SK-N-SH treated with all-trans-retinoic acid at 6 μM for 48 hours (cell line): ENCODE measurements around the gene BABAM2.
"Not testable (repeated sequence)": the region's sequence is repeated elsewhere in the genome, so short reads cannot be mapped to it uniquely, and the experiment has no call there.

Experiments used
- TCF4 ChIP-seq: fragments of 250-450 bp; sonication (Bioruptor Pico); IDR thresholded peaks from 2 replicates; pipeline ENCODE4 v1.8.0; 2021; ENCODE audit warnings: mild to moderate bottlenecking, moderate library complexity, borderline replicate concordance
- ZFP3 ChIP-seq: fragments of 250-450 bp; sonication (Bioruptor Pico); IDR thresholded peaks from 2 replicates; pipeline ENCODE4 v1.5.0; 2020; ENCODE audit warnings: mild to moderate bottlenecking, moderate library complexity
- TF ChIP-seq, protein P1 (sequence below): fragments of 250-450 bp; sonication (Bioruptor Pico); IDR thresholded peaks from 2 replicates; pipeline ENCODE4 v1.8.0; 2020; ENCODE audit warnings: mild to moderate bottlenecking, moderate library complexity, borderline replicate concordance
- TF ChIP-seq, protein P2 (sequence below): fragments of 250-450 bp; sonication (Bioruptor Pico); IDR thresholded peaks from 2 replicates; pipeline ENCODE4 v1.5.0; 2020; ENCODE audit warnings: mild to moderate bottlenecking, moderate library complexity

DNA sequence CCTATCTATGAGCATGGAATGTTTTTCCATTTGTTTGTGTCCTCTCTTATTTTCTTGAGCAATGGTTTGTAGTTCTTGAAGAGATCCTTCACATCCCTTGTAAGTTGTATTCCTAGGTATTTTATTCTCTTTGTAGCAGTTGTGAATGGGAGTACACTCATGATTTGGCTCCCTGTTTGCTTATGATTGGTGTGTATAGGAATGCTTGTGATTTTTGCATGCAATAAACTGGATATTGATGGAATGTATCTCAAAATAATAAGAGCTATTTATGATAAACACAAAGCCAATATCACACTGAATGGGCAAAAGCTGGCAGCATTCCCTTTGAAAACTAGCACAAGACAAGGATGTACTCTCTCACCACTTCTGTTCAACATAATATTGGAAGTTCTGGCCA is 223.2 kb downstream of the BABAM2 start:
- TF ChIP-seq, protein P1, sequence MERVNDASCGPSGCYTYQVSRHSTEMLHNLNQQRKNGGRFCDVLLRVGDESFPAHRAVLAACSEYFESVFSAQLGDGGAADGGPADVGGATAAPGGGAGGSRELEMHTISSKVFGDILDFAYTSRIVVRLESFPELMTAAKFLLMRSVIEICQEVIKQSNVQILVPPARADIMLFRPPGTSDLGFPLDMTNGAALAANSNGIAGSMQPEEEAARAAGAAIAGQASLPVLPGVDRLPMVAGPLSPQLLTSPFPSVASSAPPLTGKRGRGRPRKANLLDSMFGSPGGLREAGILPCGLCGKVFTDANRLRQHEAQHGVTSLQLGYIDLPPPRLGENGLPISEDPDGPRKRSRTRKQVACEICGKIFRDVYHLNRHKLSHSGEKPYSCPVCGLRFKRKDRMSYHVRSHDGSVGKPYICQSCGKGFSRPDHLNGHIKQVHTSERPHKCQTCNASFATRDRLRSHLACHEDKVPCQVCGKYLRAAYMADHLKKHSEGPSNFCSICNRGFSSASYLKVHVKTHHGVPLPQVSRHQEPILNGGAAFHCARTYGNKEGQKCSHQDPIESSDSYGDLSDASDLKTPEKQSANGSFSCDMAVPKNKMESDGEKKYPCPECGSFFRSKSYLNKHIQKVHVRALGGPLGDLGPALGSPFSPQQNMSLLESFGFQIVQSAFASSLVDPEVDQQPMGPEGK (CRISPR knock-in tag) = not testable (repeated sequence)
- not testable (repeated sequence) for TF ChIP-seq TCF4; ZFP3 (CRISPR knock-in tag)
- TF ChIP-seq, protein P2, sequence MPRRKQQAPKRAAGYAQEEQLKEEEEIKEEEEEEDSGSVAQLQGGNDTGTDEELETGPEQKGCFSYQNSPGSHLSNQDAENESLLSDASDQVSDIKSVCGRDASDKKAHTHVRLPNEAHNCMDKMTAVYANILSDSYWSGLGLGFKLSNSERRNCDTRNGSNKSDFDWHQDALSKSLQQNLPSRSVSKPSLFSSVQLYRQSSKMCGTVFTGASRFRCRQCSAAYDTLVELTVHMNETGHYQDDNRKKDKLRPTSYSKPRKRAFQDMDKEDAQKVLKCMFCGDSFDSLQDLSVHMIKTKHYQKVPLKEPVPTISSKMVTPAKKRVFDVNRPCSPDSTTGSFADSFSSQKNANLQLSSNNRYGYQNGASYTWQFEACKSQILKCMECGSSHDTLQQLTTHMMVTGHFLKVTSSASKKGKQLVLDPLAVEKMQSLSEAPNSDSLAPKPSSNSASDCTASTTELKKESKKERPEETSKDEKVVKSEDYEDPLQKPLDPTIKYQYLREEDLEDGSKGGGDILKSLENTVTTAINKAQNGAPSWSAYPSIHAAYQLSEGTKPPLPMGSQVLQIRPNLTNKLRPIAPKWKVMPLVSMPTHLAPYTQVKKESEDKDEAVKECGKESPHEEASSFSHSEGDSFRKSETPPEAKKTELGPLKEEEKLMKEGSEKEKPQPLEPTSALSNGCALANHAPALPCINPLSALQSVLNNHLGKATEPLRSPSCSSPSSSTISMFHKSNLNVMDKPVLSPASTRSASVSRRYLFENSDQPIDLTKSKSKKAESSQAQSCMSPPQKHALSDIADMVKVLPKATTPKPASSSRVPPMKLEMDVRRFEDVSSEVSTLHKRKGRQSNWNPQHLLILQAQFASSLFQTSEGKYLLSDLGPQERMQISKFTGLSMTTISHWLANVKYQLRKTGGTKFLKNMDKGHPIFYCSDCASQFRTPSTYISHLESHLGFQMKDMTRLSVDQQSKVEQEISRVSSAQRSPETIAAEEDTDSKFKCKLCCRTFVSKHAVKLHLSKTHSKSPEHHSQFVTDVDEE = not testable (repeated sequence)
